Neutrophil (primary cell): ENCODE data around the gene C6orf132.

Source experiments
- H3K27ac ChIP-seq: fragments of 200-600 bp; sonication (generic); 2 replicates; pipeline ENCODE4 v1.5.1; 2016; ENCODE audit warnings: mild to moderate bottlenecking, moderate library complexity
- H3K27me3 ChIP-seq: fragments of 200-600 bp; sonication (generic); 2 replicates; pipeline ENCODE4 v1.6.0; 2016; ENCODE audit warnings: mild to moderate bottlenecking
- H3K36me3 ChIP-seq: fragments of 200-600 bp; sonication (generic); 2 replicates; pipeline ENCODE4 v1.5.1; 2017
- H3K4me1 ChIP-seq, 2 experiments: fragments of 200-600 bp in 1 of 2; sonication (generic) in 1 of 2; 1 replicate in 1 of 2; 2 replicates in 1 of 2; pipeline versions ENCODE4 v1.5.1 to v1.6.1; 2013 to 2016; ENCODE audit warnings: low read depth in 1 of 2, low read length in 1 of 2, mild to moderate bottlenecking in 1 of 2, moderate library complexity in 1 of 2; ENCODE audit not compliant: control insufficient read depth in 1 of 2, insufficient read depth in 1 of 2
- H3K4me3 ChIP-seq, 2 experiments: fragments of 200-600 bp in 1 of 2; sonication (generic) in 1 of 2; 1 replicate in 1 of 2; 2 replicates in 1 of 2; pipeline ENCODE4 v1.5.1; 2013 to 2016; ENCODE audit warnings: low read depth in 1 of 2, low read length in 1 of 2, mild to moderate bottlenecking in 1 of 2, moderate library complexity in 1 of 2
- H3K9me3 ChIP-seq: fragments of 200-600 bp; sonication (generic); 2 replicates; pipeline ENCODE4 v1.5.1; 2016
- TF ChIP-seq, protein P1 (sequence below): fragments of 200-600 bp; sonication (generic); IDR thresholded peaks from 2 replicates; pipeline ENCODE4 v1.5.1; 2016; ENCODE audit warnings: antibody characterized with exemption

C6orf132 gene

DNA sequence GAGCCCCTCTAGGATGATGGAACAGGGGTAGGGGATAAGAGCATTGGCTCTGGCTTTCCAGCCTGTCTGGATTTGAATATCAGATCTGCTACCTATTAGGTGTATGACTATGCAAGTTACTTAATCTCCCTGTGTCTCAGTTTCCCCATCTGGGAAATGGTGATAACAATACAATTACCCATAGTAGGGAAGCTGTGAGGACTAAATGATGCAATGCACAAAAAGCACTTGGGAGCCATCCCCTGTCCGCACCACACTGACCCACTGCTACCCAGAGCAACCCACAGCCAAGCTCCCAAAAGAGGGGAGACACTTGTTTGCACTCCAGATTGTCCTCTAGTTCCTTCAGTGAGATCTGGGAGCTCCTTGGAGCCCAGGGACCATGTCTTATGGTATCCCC lies 30.1 kb downstream of the C6orf132 start:
- H3K9me3 ChIP-seq: no peaks in the 10 kb centered on the region
- no peaks in the 10 kb centered on the region for H3K4me1 ChIP-seq
- no peak overlapping the region for H3K27ac ChIP-seq
- TF ChIP-seq, protein P1, sequence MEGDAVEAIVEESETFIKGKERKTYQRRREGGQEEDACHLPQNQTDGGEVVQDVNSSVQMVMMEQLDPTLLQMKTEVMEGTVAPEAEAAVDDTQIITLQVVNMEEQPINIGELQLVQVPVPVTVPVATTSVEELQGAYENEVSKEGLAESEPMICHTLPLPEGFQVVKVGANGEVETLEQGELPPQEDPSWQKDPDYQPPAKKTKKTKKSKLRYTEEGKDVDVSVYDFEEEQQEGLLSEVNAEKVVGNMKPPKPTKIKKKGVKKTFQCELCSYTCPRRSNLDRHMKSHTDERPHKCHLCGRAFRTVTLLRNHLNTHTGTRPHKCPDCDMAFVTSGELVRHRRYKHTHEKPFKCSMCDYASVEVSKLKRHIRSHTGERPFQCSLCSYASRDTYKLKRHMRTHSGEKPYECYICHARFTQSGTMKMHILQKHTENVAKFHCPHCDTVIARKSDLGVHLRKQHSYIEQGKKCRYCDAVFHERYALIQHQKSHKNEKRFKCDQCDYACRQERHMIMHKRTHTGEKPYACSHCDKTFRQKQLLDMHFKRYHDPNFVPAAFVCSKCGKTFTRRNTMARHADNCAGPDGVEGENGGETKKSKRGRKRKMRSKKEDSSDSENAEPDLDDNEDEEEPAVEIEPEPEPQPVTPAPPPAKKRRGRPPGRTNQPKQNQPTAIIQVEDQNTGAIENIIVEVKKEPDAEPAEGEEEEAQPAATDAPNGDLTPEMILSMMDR: no peak
- no peaks in the 10 kb centered on the region for H3K36me3 ChIP-seq
- no peak overlapping the region for H3K4me3 ChIP-seq
- H3K27me3 ChIP-seq: peaks cover 12% of the 10 kb centered on the region

DNA sequence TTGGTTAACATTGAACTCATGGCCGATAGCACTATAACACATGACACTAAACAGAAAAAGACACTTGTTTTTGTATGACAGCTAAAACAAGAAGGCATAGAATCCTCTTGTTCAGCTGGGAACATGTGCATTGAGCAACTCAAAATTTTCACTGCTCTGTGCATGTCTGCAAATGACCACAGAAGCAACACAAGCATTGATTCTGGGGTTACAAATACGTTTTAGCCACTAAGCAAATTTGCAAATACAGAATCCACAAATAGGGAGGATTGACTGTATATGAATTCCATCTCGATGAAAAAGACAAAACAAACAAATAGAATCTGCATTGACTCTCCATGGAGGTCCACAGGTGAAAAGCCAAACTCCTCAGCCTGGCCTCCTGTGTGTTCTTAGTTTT lies 31.7 kb downstream of the C6orf132 start:
- H3K4me3 ChIP-seq: no peak overlapping the region
- peaks cover 19% of the 10 kb centered on the region for H3K27me3 ChIP-seq
- no peaks in the 10 kb centered on the region for H3K4me1 ChIP-seq
- TF ChIP-seq, protein P1: no peak
- H3K9me3 ChIP-seq: no peaks in the 10 kb centered on the region
- H3K36me3 ChIP-seq: no peaks in the 10 kb centered on the region
- no peak overlapping the region for H3K27ac ChIP-seq

DNA sequence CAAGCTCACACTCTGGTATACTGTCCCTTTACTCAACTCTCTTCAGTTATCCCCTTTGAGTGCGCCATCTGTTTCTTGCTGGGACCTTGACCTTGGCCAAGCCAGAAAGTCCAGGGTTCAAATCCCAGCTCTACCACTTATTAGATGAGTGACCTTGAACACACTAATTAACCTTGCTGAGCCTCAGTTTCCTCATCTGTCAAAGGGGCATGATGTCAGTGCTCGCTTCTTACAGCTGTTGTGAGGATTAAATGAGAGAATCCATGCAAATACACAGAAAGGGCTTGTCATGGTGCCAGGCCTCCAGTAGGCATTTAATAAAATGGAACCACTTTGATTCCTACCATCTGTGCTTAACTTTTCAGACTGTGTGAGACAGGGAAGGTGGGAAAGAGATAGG lies 34.3 kb downstream of the C6orf132 start:
- Histone ChIP-seq H3K27me3 (peaks cover 45% of the 10 kb centered on the region), H3K36me3 (no peaks in the 10 kb centered on the region), H3K4me1 (peaks cover 0 to 10% of the 10 kb centered on the region in 2 experiments), H3K27ac (no peak overlapping the region), H3K9me3 (no peaks in the 10 kb centered on the region), H3K4me3 (no peak overlapping the region)
- TF ChIP-seq, protein P1: no peak

DNA sequence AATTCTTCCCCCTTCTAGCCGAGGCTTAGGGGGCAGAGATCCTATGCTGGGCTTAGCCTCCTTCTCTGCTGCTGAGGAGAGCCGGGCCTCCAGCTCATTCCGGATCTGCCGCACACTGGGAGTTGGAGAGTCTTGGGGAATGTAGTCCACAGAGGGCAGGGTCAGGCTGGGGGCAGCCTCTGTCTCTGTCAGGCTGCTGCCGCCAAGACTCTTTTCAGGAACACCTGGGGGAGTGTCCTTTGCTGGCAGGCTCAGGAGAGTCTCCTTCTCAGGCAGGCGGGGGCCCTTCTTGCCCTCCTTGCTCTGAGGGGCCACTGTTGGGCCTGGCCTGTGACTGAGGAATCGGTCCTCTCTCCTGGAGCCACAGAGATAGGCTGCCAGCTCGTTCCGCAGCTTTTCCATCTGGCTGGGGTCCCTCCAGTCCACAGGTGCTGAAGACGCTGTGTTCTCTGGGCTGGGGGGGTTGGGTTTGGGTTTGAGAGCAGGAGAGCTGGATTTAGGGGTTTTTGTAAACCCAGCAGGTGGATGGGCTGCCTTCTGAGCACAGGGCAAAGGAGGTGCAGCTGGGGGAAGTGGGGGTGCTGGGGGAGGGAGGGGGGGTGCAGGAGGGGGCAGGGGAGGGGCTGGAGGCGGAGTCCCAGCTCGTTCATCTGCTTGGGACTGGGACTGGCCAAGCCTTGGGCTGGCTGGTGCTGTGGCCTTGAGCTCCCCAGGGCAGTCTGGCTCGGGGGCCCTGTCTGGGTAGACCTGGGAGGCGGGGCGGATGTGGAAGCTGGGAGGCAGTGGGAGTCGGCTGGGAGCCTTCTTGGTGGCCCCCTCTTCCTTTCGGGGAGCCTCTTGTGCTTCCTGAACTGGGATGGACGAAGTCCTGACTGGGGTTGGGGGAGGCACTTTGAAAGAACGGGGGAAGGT lies 36.1 kb downstream of the C6orf132 start:
- Histone ChIP-seq H3K4me3 (no peak overlapping the region), H3K27ac (no peak overlapping the region), H3K4me1 (peaks cover 0 to 10% of the 10 kb centered on the region in 2 experiments), H3K36me3 (no peaks in the 10 kb centered on the region), H3K27me3 (peaks cover 49% of the 10 kb centered on the region), H3K9me3 (no peaks in the 10 kb centered on the region)
- TF ChIP-seq, protein P1: no peak

DNA sequence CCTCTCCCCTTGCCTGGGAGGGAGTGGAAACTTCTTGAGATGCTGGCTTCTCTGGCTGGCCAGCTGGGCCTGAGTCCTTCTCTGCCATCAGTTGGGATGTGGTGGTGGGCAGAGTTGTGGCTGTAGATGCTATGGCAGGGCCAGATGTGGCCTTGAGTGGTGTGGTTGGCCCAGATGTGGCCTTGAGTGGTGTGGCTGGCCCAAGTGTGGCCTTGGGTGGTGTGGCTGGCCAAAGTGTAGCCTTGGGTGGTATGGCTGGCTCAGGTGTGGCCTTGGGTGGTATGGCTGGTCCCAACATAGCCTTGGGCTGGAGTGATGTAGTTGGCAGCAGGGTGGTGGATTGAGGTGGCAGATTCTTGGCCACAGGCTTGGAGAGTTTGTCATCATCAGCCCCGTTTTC lies 36.7 kb downstream of the C6orf132 start:
- TF ChIP-seq, protein P1: no peak
- H3K4me1 ChIP-seq: peaks cover 0 to 10% of the 10 kb centered on the region in 2 experiments
- no peak overlapping the region for H3K27ac ChIP-seq
- no peaks in the 10 kb centered on the region for H3K36me3 ChIP-seq
- no peak overlapping the region for H3K4me3 ChIP-seq
- peaks cover 47% of the 10 kb centered on the region for H3K27me3 ChIP-seq
- H3K9me3 ChIP-seq: no peaks in the 10 kb centered on the region
